Measurements from ENCODE around the gene RCC2.

GRCh38 chr1:17416389-17416788, 23.1 kb downstream of the RCC2 start:
- TF ChIP-seq CTCF (IDR thresholded peaks at IDR 0.05) (no peak), POLR2A (IDR thresholded peaks at IDR 0.05) (no peak)

Data from uterus (tissue), 2 donors.